HepG2 (cell line): ENCODE data around the gene CDHR5. TPM values are rescaled to one million over a fixed set of nuclear protein-coding genes. Genes with fewer than 3 reads are reported as not detected.

Source experiments
- ARNT2 ChIP-seq: sonication (generic); formaldehyde crosslinking; IDR thresholded peaks from 2 replicates; pipeline ENCODE4 v1.8.0; 2022; ENCODE audit warnings: mild to moderate bottlenecking, low read depth, missing genetic modification reagents, moderate library complexity
- BCL6 ChIP-seq: IDR thresholded peaks from 2 replicates; pipeline ENCODE4 v1.6.1; 2016; ENCODE audit warnings: missing genetic modification reagents, missing compliant biosample characterization
- CAMTA2 ChIP-seq: sonication (generic); formaldehyde crosslinking; IDR thresholded peaks from 2 replicates; pipeline ENCODE4 v1.4.0; 2020; ENCODE audit warnings: mild to moderate bottlenecking, missing genetic modification reagents, borderline replicate concordance
- CHD2 ChIP-seq: IDR thresholded peaks from 2 replicates; pipeline ENCODE4 v1.6.1; 2011; ENCODE audit warnings: low read depth, low read length, improper control_type of control experiment
- FOSL2 ChIP-seq: sonication (generic); formaldehyde crosslinking; IDR thresholded peaks from 2 replicates; pipeline ENCODE4 v1.4.0; 2020; ENCODE audit warnings: missing genetic modification reagents
- KLF16 ChIP-seq, 2 experiments: sonication (generic) in 1 of 2; formaldehyde crosslinking in 1 of 2; IDR thresholded peaks; 2 replicates each; pipeline versions ENCODE4 v1.6.1 to v1.8.0; 2016 to 2023; ENCODE audit warnings: missing genetic modification reagents in 2 of 2, missing compliant biosample characterization in 1 of 2
- SAP130 ChIP-seq: IDR thresholded peaks from 2 replicates; pipeline ENCODE4 v1.6.1; 2016; ENCODE audit warnings: low read depth
- SP5 ChIP-seq: IDR thresholded peaks from 2 replicates; pipeline ENCODE4 v1.6.1; 2016; ENCODE audit warnings: low read depth, borderline replicate concordance
- TBX2 ChIP-seq: sonication (generic); formaldehyde crosslinking; IDR thresholded peaks from 2 replicates; pipeline ENCODE4 v1.5.0; 2020; ENCODE audit warnings: missing genetic modification reagents, mild to moderate bottlenecking, borderline replicate concordance
- ZFX ChIP-seq: sonication (generic); formaldehyde crosslinking; IDR thresholded peaks from 2 replicates; pipeline ENCODE4 v1.4.0; 2020; ENCODE audit warnings: mild to moderate bottlenecking, low read depth, missing genetic modification reagents, moderate library complexity
- ZFYVE20 ChIP-seq: sonication (generic); formaldehyde crosslinking; IDR thresholded peaks from 2 replicates; pipeline ENCODE4 v1.8.0; 2023; ENCODE audit warnings: low read depth, mild to moderate bottlenecking, moderate library complexity, missing genetic modification reagents, borderline replicate concordance
- ZNF724P ChIP-seq: sonication (generic); formaldehyde crosslinking; IDR thresholded peaks from 2 replicates; pipeline ENCODE4 v1.8.0; 2022; ENCODE audit warnings: missing genetic modification reagents, borderline replicate concordance
- ZNF816 ChIP-seq: sonication (generic); formaldehyde crosslinking; IDR thresholded peaks from 2 replicates; pipeline ENCODE4 v1.8.0; 2022; ENCODE audit warnings: missing genetic modification reagents, mild to moderate bottlenecking, borderline replicate concordance
- polyA plus RNA-seq, 8 experiments: library from polyadenylated mRNA; depleted of rRNA in 3 of 8; stranded (reverse) in 7 of 8; unstranded in 1 of 8; fragments of >200 nt; fragmentation: Illumina TruSeq in 4 of 8; extraction: Trizol in 4 of 8; gene quantifications; 2 replicates each; pipeline versions ENCODE4 v1.2.1 to v1.2.3, GENCODE V29; 2011 to 2016; ENCODE audit warnings: low read depth in 4 of 8, missing spikeins in 1 of 8, mixed read lengths in 1 of 8; ENCODE audit not compliant: insufficient read depth in 1 of 8
- total RNA-seq, 5 experiments: library from RNA; depleted of rRNA; stranded (reverse); fragments of >200 nt; fragmentation: Illumina TruSeq; extraction: Trizol; gene quantifications; 2 replicates each; pipeline ENCODE4 v1.2.3, GENCODE V29; 2016; ENCODE audit warnings: low read depth in 1 of 5
- TF ChIP-seq, protein P1 (sequence below): sonication (generic); formaldehyde crosslinking; IDR thresholded peaks from 2 replicates; pipeline ENCODE4 v1.4.0; 2020; ENCODE audit warnings: missing genetic modification reagents
- TF ChIP-seq, protein P2 (sequence below): sonication (generic); formaldehyde crosslinking; IDR thresholded peaks from 2 replicates; pipeline ENCODE4 v1.5.0; 2020; ENCODE audit warnings: missing genetic modification reagents
- TF ChIP-seq, protein P3 (sequence below): sonication (generic); formaldehyde crosslinking; IDR thresholded peaks from 2 replicates; pipeline ENCODE4 v1.8.1; 2023; ENCODE audit warnings: mild to moderate bottlenecking, missing genetic modification reagents
- TF ChIP-seq, protein P4 (sequence below): sonication (generic); formaldehyde crosslinking; IDR thresholded peaks from 2 replicates; pipeline ENCODE4 v1.5.0; 2020; ENCODE audit warnings: mild to moderate bottlenecking, missing genetic modification reagents, borderline replicate concordance
- TF ChIP-seq, protein P5 (sequence below): sonication (generic); formaldehyde crosslinking; IDR thresholded peaks from 2 replicates; pipeline ENCODE4 v1.8.0; 2022; ENCODE audit warnings: mild to moderate bottlenecking, missing genetic modification reagents; ENCODE audit not compliant: insufficient replicate concordance
- TF ChIP-seq, protein P6 (sequence below): sonication (generic); formaldehyde crosslinking; IDR thresholded peaks from 2 replicates; pipeline ENCODE4 v1.5.0; 2020; ENCODE audit warnings: missing genetic modification reagents

The CDHR5 gene
- total and polyA plus RNA-seq, 2 of the 13 experiments (the other 11 are each of a cell fraction or from before 2014, with no cell fraction given): 0.46 to 0.71 TPM

DNA sequence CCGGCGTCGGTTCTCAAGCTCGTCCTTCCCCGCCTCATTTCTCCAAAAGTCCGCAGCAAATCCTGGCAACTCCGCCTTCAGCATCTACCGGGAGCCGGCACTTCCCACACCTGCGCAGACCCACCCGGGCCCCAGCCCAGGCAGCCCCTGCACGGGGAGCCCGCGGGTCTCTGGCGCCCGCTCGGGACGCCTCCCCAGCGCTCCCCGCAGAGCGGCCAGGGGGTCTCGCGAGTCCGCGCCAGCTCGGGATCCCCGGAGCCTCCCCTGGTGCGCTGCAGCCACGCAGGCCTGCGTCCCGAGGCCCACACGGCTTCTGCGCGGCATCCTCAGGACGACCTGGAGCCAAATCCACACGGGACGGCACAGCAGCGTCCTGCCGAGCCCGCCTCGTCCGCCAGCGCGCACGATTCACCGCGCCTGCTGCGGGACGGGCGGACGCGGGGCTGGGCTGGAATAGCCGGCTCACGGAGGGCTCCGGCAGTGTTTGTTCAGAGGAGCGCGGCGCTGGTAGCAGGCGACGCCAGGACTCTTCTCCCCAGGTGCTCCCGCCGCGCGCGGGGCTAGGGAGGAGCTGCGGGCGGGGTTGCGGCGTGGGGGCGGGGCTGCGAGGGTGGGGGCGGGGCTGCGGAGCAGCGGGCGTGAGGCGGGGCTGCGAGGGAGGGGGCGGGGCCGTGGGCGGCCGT, 49.3 kb downstream of the CDHR5 start (continued):
- TF ChIP-seq, protein P1, sequence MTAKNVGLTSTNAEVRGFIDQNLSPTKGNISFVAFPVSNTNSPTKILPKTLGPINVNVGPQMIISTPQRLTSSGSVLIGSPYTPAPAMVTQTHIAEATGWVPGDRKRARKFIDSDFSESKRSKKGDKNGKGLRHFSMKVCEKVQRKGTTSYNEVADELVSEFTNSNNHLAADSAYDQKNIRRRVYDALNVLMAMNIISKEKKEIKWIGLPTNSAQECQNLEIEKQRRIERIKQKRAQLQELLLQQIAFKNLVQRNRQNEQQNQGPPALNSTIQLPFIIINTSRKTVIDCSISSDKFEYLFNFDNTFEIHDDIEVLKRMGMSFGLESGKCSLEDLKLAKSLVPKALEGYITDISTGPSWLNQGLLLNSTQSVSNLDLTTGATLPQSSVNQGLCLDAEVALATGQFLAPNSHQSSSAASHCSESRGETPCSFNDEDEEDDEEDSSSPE (CRISPR knock-in tag): peak; percentile 63
- TF ChIP-seq ZNF724P (peak; percentile 53), CHD2 (peak; percentile 70), ZFX (CRISPR knock-in tag) (peak; percentile 39), SAP130 (peak; percentile 66), ZNF816 (CRISPR knock-in tag) (no peak), BCL6 (peak; percentile 42), CAMTA2 (CRISPR knock-in tag) (peak; percentile 86; the same call in 1 of the 2 replicates), SP5 (CRISPR knock-in tag) (0 out of 2 replicates have a peak, but pooled peaks have one; percentile 20), KLF16 (CRISPR knock-in tag; IDR thresholded peaks at IDR 0.05) (no peak), ZFYVE20 (CRISPR knock-in tag) (peak; percentile 57; the same call in 1 of the 2 replicates), ARNT2 (peak; percentile 36; the same call in 1 of the 2 replicates), TBX2 (CRISPR knock-in tag) (peak; percentile 58; the same call in 1 of the 2 replicates), FOSL2 (CRISPR knock-in tag) (peak; percentile 12; the same call in 1 of the 2 replicates)
- TF ChIP-seq, protein P2, sequence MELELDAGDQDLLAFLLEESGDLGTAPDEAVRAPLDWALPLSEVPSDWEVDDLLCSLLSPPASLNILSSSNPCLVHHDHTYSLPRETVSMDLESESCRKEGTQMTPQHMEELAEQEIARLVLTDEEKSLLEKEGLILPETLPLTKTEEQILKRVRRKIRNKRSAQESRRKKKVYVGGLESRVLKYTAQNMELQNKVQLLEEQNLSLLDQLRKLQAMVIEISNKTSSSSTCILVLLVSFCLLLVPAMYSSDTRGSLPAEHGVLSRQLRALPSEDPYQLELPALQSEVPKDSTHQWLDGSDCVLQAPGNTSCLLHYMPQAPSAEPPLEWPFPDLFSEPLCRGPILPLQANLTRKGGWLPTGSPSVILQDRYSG: no peak
- TF ChIP-seq, protein P3, sequence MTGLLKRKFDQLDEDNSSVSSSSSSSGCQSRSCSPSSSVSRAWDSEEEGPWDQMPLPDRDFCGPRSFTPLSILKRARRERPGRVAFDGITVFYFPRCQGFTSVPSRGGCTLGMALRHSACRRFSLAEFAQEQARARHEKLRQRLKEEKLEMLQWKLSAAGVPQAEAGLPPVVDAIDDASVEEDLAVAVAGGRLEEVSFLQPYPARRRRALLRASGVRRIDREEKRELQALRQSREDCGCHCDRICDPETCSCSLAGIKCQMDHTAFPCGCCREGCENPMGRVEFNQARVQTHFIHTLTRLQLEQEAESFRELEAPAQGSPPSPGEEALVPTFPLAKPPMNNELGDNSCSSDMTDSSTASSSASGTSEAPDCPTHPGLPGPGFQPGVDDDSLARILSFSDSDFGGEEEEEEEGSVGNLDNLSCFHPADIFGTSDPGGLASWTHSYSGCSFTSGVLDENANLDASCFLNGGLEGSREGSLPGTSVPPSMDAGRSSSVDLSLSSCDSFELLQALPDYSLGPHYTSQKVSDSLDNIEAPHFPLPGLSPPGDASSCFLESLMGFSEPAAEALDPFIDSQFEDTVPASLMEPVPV (CRISPR knock-in tag): no peak
- TF ChIP-seq, protein P4, sequence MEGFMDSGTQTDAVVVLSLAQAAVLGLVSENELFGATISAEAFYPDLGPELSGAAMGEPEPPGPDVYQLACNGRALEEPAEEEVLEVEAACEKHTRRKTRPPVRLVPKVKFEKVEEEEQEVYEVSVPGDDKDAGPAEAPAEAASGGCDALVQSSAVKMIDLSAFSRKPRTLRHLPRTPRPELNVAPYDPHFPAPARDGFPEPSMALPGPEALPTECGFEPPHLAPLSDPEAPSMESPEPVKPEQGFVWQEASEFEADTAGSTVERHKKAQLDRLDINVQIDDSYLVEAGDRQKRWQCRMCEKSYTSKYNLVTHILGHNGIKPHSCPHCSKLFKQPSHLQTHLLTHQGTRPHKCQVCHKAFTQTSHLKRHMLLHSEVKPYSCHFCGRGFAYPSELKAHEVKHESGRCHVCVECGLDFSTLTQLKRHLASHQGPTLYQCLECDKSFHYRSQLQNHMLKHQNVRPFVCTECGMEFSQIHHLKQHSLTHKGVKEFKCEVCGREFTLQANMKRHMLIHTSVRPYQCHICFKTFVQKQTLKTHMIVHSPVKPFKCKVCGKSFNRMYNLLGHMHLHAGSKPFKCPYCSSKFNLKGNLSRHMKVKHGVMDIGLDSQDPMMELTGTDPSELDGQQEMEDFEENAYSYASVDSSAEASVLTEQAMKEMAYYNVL (CRISPR knock-in tag): 0 out of 2 replicates have a peak, but pooled peaks have one; percentile 47
- TF ChIP-seq, protein P5, sequence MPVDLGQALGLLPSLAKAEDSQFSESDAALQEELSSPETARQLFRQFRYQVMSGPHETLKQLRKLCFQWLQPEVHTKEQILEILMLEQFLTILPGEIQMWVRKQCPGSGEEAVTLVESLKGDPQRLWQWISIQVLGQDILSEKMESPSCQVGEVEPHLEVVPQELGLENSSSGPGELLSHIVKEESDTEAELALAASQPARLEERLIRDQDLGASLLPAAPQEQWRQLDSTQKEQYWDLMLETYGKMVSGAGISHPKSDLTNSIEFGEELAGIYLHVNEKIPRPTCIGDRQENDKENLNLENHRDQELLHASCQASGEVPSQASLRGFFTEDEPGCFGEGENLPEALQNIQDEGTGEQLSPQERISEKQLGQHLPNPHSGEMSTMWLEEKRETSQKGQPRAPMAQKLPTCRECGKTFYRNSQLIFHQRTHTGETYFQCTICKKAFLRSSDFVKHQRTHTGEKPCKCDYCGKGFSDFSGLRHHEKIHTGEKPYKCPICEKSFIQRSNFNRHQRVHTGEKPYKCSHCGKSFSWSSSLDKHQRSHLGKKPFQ: no peak
- TF ChIP-seq, protein P6, sequence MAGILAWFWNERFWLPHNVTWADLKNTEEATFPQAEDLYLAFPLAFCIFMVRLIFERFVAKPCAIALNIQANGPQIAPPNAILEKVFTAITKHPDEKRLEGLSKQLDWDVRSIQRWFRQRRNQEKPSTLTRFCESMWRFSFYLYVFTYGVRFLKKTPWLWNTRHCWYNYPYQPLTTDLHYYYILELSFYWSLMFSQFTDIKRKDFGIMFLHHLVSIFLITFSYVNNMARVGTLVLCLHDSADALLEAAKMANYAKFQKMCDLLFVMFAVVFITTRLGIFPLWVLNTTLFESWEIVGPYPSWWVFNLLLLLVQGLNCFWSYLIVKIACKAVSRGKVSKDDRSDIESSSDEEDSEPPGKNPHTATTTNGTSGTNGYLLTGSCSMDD (CRISPR knock-in tag): 0 out of 2 replicates have a peak, but pooled peaks have one; percentile 36
